ENCODE measurements around the gene EDARADD.

The EDARADD gene

DNA sequence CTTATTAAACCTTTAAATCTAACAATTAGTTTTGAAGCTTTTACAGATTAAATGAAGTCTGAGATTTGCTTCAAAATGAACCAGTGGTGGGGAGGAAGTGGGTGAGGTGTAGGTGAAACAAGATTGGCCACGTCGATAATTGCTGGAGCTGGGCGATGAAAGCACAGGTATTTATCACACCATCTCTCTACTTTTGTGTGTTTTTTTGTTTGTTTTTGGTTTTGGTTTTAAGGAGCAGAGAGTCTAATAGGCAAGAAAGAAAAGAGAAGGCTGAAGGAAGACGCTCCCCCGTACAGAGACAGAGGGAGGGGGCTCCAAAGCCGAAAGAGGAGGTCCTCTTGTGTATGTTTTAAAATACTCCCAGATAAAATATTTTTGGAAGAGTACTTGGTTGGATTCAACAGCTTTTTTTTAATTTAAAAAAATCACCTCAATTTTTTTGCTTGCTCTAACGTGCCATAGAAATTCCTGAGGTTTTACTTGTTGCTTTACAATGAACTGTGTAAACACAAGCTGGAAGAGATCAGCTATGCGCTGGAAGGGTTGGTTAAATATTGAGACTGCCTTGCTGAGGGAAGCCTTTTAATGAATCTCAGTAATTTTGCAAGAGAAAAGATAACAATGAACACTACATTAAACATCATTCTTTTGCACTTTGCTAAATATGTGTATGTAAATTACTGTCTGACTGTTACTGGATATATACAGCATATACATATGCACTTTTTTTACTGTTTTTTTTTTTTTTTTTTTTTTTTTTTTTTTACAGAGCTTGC, 123.0 kb downstream of the EDARADD start:
- no peak for DNase-seq (ENCODE audit: low spot score)

DNA sequence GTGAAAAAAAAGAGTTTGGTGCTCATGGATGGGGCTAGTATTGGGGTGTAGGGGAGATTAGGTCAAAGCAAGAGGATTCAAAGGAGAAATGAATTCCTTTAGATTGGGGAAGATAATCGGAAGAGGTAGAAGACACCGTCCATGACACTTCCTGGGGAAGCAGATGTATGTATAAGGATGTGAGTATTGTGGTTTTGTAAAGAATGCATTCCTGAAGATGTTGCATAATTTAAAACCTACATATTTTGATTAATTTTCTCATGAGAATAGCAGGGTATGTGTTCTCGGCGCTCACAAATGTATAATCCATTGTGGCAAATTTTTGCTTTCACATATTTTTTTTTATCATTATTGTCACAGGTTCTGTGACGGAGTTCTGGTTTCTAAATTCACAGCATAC, 124.2 kb downstream of the EDARADD start:
- DNase-seq (ENCODE audit: low spot score): no peak

DNA sequence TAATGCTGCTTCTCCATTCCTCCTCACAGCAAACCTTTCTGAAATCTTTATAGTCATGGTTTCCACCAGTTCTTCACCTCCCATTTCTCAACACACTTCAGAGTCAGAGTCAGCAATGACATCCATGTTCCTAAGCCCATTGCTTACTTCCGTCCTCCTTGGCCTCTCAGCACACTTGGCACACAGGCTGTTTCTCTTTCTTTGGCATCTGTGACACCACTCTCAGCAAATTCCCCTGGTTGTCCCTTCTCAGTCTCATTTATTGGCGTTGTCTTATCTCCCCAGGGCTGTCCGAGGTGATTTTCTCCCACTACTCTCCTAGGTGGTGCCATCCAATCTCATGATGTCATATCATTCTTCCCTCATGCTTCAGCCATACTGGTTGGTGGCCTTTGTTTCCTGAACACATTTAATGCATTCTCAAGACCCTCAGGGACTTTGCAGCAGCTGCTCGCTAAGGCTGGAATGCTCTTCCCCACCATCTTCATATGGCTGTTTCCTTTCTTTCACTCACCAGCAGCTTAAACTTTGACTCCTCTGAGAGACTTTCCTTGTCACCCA, 126.4 kb downstream of the EDARADD start:
- no peak for DNase-seq (ENCODE audit: low spot score)

DNA sequence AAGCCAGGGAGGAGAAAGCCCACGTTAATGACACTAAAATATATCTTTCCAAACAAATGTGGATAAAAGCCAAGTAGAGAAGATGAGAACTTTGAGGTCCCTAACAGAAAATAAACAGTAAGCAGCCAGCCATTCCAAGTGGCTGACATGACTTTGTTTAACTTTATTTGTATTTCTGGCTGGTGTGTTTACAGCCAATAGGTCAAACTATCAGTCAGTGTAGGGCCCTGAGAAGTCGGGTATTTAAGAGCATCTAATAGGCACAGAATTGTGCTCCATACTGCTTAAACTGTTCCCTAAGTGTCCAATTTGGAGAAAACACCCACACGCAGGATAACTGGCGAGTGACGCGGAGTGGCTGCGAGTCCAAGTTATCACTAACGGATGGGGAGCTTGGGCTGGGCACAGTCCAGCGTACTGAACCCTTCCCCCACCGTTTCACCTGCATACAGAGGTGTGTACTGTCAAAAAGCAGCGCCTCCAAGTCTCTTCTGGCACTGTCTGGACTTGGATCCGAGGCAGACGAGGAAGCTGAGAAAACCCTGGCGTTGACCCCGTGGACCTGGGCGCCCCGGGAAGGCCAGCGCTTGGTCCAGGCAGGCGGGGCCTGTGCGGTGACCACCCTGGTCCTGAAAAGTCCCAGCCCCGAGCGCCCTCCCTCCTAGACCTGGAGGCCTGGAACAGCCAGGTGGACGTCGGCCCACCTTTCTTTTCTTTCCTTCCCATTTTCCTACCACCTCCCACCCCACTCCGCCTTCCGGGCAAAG, 129.0 kb downstream of the EDARADD start:
- DNase-seq (ENCODE audit: low spot score): no peak

DNA sequence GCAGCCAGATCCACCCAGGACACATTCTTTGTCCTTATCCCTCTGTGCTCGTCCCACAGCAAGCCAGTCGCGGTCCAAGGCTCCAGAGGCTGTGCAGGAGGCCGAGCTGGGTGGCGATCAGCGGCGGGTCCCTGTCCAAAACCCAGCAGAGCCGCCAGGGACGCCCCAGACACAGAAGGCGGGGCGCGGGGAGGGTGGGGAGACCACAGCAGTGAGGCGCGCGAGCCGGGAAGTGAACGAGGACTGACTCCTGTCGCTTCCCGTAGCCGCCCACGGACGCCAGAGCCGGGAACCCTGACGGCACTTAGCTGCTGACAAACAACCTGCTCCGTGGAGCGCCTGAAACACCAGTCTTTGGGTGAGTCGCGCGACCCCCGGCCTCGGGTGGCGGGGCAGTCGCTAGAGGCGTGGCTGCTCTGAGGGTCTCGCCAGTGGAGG, 129.6 kb downstream of the EDARADD start, which contains the start of gene LGALS8:
TSS of gene LGALS8 (plus strand) at position 279 of the 438 bp plus-strand sequence. CDS start 2,089 bp downstream, outside the sequence.
- DNase-seq (ENCODE audit: low spot score): no peak

DNA sequence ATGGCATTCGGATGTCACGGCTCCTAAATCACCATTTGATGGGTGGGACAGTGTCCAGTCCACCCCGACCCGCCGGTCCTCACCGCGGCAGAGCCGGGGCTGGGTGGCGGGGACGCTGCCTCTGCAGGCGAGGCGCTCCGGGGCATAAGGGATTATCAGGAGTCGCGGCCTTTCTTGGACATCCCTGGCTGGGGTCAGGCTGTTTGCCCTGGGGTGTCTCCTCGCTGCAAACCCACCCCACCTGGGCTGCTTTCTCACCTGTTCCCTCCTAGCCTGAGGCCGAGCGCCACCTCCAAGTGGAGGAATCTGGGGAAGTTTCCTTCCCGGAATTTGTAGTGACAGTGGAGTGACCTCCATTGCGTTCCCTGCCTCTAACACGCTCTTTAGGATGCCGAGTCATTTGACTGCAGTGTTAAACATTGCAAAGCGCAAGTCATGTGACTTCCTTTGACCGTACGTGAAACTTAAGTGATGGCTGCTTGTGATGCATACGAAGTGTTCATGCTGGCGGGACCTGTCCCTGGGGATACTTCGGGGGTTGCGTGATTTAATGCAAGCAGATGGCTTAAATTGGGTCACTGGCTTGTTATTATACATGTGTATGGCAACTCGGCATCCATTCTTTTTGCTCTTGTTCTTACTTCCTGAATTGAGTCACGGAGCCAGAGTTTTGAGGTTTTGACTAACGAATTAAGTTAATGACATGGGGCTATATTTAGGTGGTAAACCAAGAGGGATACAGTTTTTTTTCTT, 130.2 kb downstream of the EDARADD start:
- DNase-seq (ENCODE audit: low spot score): peak; percentile 85

DNA sequence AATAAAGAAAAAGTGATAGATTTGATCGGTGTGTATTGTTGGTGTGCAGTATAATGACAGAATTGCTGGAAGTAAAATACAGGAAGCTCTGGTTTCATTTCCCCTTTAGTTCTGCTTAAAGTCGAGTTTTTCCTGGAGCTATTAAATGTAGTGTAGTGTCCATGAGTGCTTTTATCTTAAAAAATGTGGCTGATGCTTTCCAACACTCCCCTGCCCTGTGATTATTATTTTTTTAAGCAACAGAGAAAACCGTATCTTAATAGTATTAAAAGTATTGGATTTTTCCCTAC, 130.8 kb downstream of the EDARADD start:
- DNase-seq (ENCODE audit: low spot score): no peak

DNA sequence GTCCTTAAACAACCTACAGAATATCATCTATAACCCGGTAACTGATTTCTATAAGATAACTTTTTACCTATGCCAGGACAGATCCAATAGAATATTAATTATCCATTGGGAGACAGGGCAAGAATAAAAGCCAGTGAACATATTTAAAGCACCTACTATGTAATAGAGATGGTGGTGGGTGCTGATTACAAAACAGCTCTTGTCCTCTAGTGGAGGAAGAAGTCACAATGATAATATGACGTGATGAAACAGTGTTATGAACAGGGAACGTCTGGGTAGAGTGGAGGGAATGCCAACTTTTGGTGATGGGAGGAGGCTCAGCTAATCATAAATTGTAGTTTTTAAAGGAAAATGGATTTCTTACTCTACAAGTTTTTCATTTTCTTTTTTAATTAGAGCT, 132.0 kb downstream of the EDARADD start:
- DNase-seq (ENCODE audit: low spot score): no peak

DNA sequence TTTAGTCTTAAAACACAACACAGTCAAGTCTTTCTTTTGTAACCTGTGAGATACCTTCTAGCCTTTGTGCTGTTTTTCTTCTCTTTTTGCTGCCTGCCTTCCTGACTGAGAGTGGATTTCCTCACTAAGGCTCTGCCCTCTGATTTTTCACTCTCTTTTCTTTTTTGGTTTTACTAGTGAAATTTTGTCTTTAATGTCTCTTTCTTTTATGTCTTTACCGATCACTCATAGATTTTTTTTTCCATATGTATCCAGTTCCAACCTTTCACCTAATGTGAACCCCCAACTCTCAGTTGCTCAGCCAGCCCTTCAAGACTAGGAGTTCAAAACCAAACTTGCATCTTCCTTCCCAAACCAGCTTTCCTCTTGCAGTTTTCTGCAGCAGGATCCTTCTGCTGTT, 136.2 kb downstream of the EDARADD start:
- DNase-seq (ENCODE audit: low spot score): no peak

DNA sequence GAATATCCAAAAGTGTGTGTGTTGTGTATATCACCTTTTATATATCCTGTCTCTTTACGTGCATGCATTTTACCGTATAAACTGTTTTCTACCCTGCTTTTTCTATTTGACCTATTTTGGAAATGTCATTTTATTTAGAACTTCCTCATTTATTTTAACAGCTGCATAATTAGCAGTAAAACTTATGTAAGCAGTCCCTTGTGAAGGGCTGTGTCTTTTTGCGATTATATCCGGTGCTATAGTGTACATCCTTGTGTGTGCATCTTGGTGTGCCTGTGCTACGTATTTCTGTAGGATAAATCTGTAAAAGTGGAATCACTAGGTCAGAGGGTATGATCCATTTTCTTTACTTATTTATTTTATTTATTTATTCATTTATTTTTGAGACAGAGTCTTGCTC, 136.9 kb downstream of the EDARADD start:
- no peak for DNase-seq (ENCODE audit: low spot score)

DNA sequence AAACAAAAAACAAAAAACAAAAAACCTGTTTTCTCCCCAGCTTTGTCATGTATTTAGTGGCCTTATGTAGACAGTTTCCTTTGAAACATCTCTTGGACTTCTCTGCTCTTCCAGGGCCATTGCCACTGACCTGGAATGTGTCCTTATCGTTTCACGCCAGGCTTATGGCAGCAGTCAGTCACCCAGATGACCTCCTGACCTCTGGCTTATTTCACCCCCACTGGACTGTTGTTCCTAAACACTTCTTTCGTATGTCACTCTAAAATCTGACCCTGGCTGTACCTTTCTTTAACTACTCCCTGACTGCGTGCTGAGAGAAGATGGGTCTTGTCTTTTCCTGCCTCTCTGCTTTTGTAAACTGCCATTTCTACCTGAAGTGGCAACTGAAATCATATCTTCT, 138.8 kb downstream of the EDARADD start:
- no peak for DNase-seq (ENCODE audit: low spot score)

DNA sequence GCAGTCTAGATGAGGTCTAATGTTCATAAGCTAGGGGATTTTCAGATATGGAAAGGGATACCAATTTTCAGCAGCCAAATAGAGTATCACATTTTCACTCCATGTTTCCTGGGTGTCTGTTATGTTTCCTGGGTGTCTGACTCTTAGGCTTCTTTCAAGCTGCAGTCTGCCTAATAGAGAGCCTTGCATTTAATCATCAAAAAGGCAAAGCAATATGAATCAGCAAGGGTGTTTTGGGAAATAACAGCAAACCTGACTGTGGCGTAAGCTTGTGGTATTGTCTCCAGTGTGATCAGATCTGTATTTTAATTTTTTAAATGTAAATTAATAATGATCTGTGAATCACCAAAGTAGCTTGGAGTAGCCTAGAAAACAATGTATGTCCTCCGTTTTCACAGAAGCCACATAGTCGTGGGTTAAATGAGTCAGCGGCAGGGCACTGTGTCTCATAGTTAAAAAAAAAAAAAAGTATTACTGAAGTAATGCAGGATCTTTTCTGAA, 140.1 kb downstream of the EDARADD start:
- no peak for DNase-seq (ENCODE audit: low spot score)
